ENCODE data around the gene NRIP2. TPM values are rescaled to one million over a fixed set of nuclear protein-coding genes. Genes with fewer than 3 reads are reported as not detected.

Gene NRIP2
- total RNA-seq, 2 donors from 2014 or later: 4.9 to 8.1 TPM

GRCh38 chr12:2819810-2820209 is 15.0 kb downstream of the NRIP2 start:
- no peak overlapping the region for H3K4me3 ChIP-seq
- H3K27me3 ChIP-seq (replicated peaks; ENCODE audit: insufficient read depth): no peaks in the 10 kb centered on the region
- no peak for ATAC-seq (ENCODE audit: insufficient number of reproducible peaks, low FRiP score, low read depth)
- no peak overlapping the region for H3K27ac ChIP-seq
- H3K9me3 ChIP-seq: no peaks in the 10 kb centered on the region
- no peaks in the 10 kb centered on the region for H3K4me1 ChIP-seq (ENCODE audit: control insufficient read depth in 1 of 2, low read depth in 2 of 2)
- DNase-seq (ENCODE audit: low spot score): no peak
- TF ChIP-seq CTCF (IDR thresholded peaks at IDR 0.05): no peak
- H3K36me3 ChIP-seq: peaks cover 69% of the 10 kb centered on the region

GRCh38 chr12:2813214-2814185 is 21.3 kb downstream of the NRIP2 start:
- H3K36me3 ChIP-seq: peaks cover 18% of the 10 kb centered on the region
- ATAC-seq (ENCODE audit: insufficient number of reproducible peaks, low FRiP score, low read depth): no peak
- H3K9me3 ChIP-seq: no peaks in the 10 kb centered on the region
- TF ChIP-seq CTCF (IDR thresholded peaks at IDR 0.05): peak; percentile 44
- no peak for DNase-seq (ENCODE audit: low spot score)
- peak overlapping the region; percentile 92 for H3K4me3 ChIP-seq
- H3K27ac ChIP-seq: peak overlapping the region; percentile 91 to 95
- H3K27me3 ChIP-seq (replicated peaks; ENCODE audit: insufficient read depth): no peaks in the 10 kb centered on the region
- H3K4me1 ChIP-seq (ENCODE audit: control insufficient read depth in 1 of 2, low read depth in 2 of 2): peaks cover 8 to 18% of the 10 kb centered on the region in 2 donors

GRCh38 chr12:2812290-2813213 is 22.3 kb downstream of the NRIP2 start, which contains the start of gene ITFG2:
Gene ITFG2 (plus strand): TSS chr12:2812668. CDS start chr12:2812761, 93 bp downstream.
- peaks cover 8 to 18% of the 10 kb centered on the region in 2 donors for H3K4me1 ChIP-seq (ENCODE audit: control insufficient read depth in 1 of 2, low read depth in 2 of 2)
- H3K27ac ChIP-seq: peak within 1 kb of the TSS; percentile 91 to 95
- H3K4me3 ChIP-seq: peak within 1 kb of the TSS; percentile 92
- ATAC-seq (ENCODE audit: insufficient number of reproducible peaks, low FRiP score, low read depth) (peak; percentile 100), DNase-seq (ENCODE audit: low spot score) (peak; percentile 98)
- H3K9me3 ChIP-seq: no peaks in the 10 kb centered on the region
- no peaks in the 10 kb centered on the region for H3K27me3 ChIP-seq (replicated peaks; ENCODE audit: insufficient read depth)
- peaks cover 8% of the 10 kb centered on the region for H3K36me3 ChIP-seq
- no peak for TF ChIP-seq CTCF (IDR thresholded peaks at IDR 0.05)

GRCh38 chr12:2811801-2812200 is 23.0 kb downstream of the NRIP2 start:
- H3K4me1 ChIP-seq (ENCODE audit: control insufficient read depth in 1 of 2, low read depth in 2 of 2): peaks cover 8 to 18% of the 10 kb centered on the region in 2 donors
- H3K27ac ChIP-seq: peak overlapping the region; percentile 91 to 95
- DNase-seq (ENCODE audit: low spot score) (no peak), ATAC-seq (ENCODE audit: insufficient number of reproducible peaks, low FRiP score, low read depth) (no peak)
- H3K4me3 ChIP-seq: peak overlapping the region; percentile 92
- no peak for TF ChIP-seq CTCF (IDR thresholded peaks at IDR 0.05)
- H3K9me3 ChIP-seq: no peaks in the 10 kb centered on the region
- H3K36me3 ChIP-seq: peaks cover under 1% of the 10 kb centered on the region
- H3K27me3 ChIP-seq (replicated peaks; ENCODE audit: insufficient read depth): no peaks in the 10 kb centered on the region

All from thoracic aorta (tissue), 2 donors.